ENCODE measurements around the gene TLX2.

- TF ChIP-seq EZH2phosphoT487 (IDR thresholded peaks at IDR 0.05; ENCODE audit: low read length) (no peak), CTCF (IDR thresholded peaks at IDR 0.05; ENCODE audit: low read length) (no peak), EZH2 (optimal IDR thresholded peaks at IDR 0.05; ENCODE audit: low read depth, low read length) (no peak)
These were observed 42.8 kb upstream of the TLX2 start for GRCh38 chr2:74471332-74472065.
